Measurements from ENCODE around the gene SLC22A17. TPM values are rescaled to one million over a fixed set of nuclear protein-coding genes. Genes with fewer than 3 reads are reported as not detected.

Gene SLC22A17
- total RNA-seq, 1 experiment from 2014 or later: 32.9 TPM

- H3K4me3 ChIP-seq (ENCODE audit: insufficient read depth, low read depth, low read length): peak within 1 kb of the TSS; percentile 80
- peak; percentile 80 for DNase-seq
- peaks cover 28% of the 10 kb centered on the region for H3K27me3 ChIP-seq (ENCODE audit: control insufficient read depth, insufficient read depth, low read length)
- H3K36me3 ChIP-seq (replicated peaks; ENCODE audit: control insufficient read depth, insufficient read depth, low read length): no peaks in the 10 kb centered on the region
Measured at GRCh38 chr14:23302290-23303225, 50.1 kb downstream of the SLC22A17 start, which contains the start of gene PPP1R3E. TSS of gene PPP1R3E (minus strand) at chr14:23302859. CDS start at chr14:23302576, 283 bp downstream.

GRCh38 chr14:23301969-23302289, 50.8 kb downstream of the SLC22A17 start:
- H3K4me3 ChIP-seq (ENCODE audit: insufficient read depth, low read depth, low read length): peak overlapping the region; percentile 80
- peaks cover 34% of the 10 kb centered on the region for H3K27me3 ChIP-seq (ENCODE audit: control insufficient read depth, insufficient read depth, low read length)
- DNase-seq: no peak
- no peaks in the 10 kb centered on the region for H3K36me3 ChIP-seq (replicated peaks; ENCODE audit: control insufficient read depth, insufficient read depth, low read length)

GRCh38 chr14:23301288-23301968, 51.3 kb downstream of the SLC22A17 start:
- peak; percentile 99 for DNase-seq
- H3K4me3 ChIP-seq (ENCODE audit: insufficient read depth, low read depth, low read length): peak overlapping the region; percentile 80
- H3K36me3 ChIP-seq (replicated peaks; ENCODE audit: control insufficient read depth, insufficient read depth, low read length): no peaks in the 10 kb centered on the region
- peaks cover 39% of the 10 kb centered on the region for H3K27me3 ChIP-seq (ENCODE audit: control insufficient read depth, insufficient read depth, low read length)

GRCh38 chr14:23300687-23301223, 51.9 kb downstream of the SLC22A17 start:
- peak overlapping the region; percentile 80 for H3K4me3 ChIP-seq (ENCODE audit: insufficient read depth, low read depth, low read length)
- DNase-seq: peak; percentile 41
- H3K27me3 ChIP-seq (ENCODE audit: control insufficient read depth, insufficient read depth, low read length): peaks cover 46% of the 10 kb centered on the region
- H3K36me3 ChIP-seq (replicated peaks; ENCODE audit: control insufficient read depth, insufficient read depth, low read length): no peaks in the 10 kb centered on the region

GRCh38 chr14:23299986-23300686, 52.6 kb downstream of the SLC22A17 start:
- H3K4me3 ChIP-seq (ENCODE audit: insufficient read depth, low read depth, low read length): no peak overlapping the region; the same call in 1 of the 2 replicates
- DNase-seq: no peak
- peaks cover 52% of the 10 kb centered on the region for H3K27me3 ChIP-seq (ENCODE audit: control insufficient read depth, insufficient read depth, low read length)
- no peaks in the 10 kb centered on the region for H3K36me3 ChIP-seq (replicated peaks; ENCODE audit: control insufficient read depth, insufficient read depth, low read length)

GRCh38 chr14:23299211-23299957, 53.3 kb downstream of the SLC22A17 start:
- no peak for DNase-seq
- Histone ChIP-seq H3K36me3 (replicated peaks; ENCODE audit: control insufficient read depth, insufficient read depth, low read length) (no peaks in the 10 kb centered on the region), H3K27me3 (ENCODE audit: control insufficient read depth, insufficient read depth, low read length) (peaks cover 54% of the 10 kb centered on the region), H3K4me3 (ENCODE audit: insufficient read depth, low read depth, low read length) (no peak overlapping the region)

GRCh38 chr14:23297611-23298277, 54.9 kb downstream of the SLC22A17 start:
- Histone ChIP-seq H3K27me3 (ENCODE audit: control insufficient read depth, insufficient read depth, low read length) (peaks cover 59% of the 10 kb centered on the region), H3K36me3 (replicated peaks; ENCODE audit: control insufficient read depth, insufficient read depth, low read length) (no peaks in the 10 kb centered on the region), H3K4me3 (ENCODE audit: insufficient read depth, low read depth, low read length) (no peak overlapping the region)
- DNase-seq: no peak

- H3K27me3 ChIP-seq (ENCODE audit: control insufficient read depth, insufficient read depth, low read length): peaks cover 65% of the 10 kb centered on the region
- DNase-seq: no peak
- H3K4me3 ChIP-seq (ENCODE audit: insufficient read depth, low read depth, low read length): no peak overlapping the region
- H3K36me3 ChIP-seq (replicated peaks; ENCODE audit: control insufficient read depth, insufficient read depth, low read length): no peaks in the 10 kb centered on the region
Measured at GRCh38 chr14:23297096-23297495, 55.6 kb downstream of the SLC22A17 start.

Other genes starting within 250 kb of the SLC22A17 start
- 0.42 TPM in 1 of 2 replicates, not detected in the other for gene CIROP, start 247.9 kb downstream of the SLC22A17 start, total RNA-seq (2014; rRNA removed; shearing (Covaris generic))
- 0.44 TPM in 1 of 2 replicates, not detected in the other for gene CEBPE, start 233.6 kb downstream of the SLC22A17 start, total RNA-seq (2014; rRNA removed; shearing (Covaris generic))
- gene SLC7A8, start 169.2 kb downstream of the SLC22A17 start, total RNA-seq (2014; rRNA removed; shearing (Covaris generic)): 66.7 and 79.1 TPM in 2 replicates
- gene RNF212B, start 115.0 kb downstream of the SLC22A17 start, total RNA-seq (2014; rRNA removed; shearing (Covaris generic)): 0.24 TPM in 1 of 2 replicates, not detected in the other
- 5.9 and 7.8 TPM in 2 replicates for gene HOMEZ, start 66.8 kb downstream of the SLC22A17 start, total RNA-seq (2014; rRNA removed; shearing (Covaris generic))
- 1.0 and 2.0 TPM in 2 replicates for gene PPP1R3E, start 50.0 kb downstream of the SLC22A17 start, total RNA-seq (2014; rRNA removed; shearing (Covaris generic))
- 8.8 and 14.2 TPM in 2 replicates for gene BCL2L2, start 46.1 kb downstream of the SLC22A17 start, total RNA-seq (2014; rRNA removed; shearing (Covaris generic))
- gene PABPN1, start 31.4 kb downstream of the SLC22A17 start, total RNA-seq (2014; rRNA removed; shearing (Covaris generic)): 143 and 174 TPM in 2 replicates
- 23.1 and 24.0 TPM in 2 replicates for gene EFS, start 12.3 kb upstream of the SLC22A17 start, total RNA-seq (2014; rRNA removed; shearing (Covaris generic))
- gene IL25, start 19.9 kb upstream of the SLC22A17 start, total RNA-seq (2014; rRNA removed; shearing (Covaris generic)): 0.31 TPM in 1 of 2 replicates, not detected in the other
- 0.14 TPM in 1 of 2 replicates, not detected in the other for gene CMTM5, start 24.2 kb upstream of the SLC22A17 start, total RNA-seq (2014; rRNA removed; shearing (Covaris generic))
- 0.03 TPM in 1 of 2 replicates, not detected in the other for gene MYH6, start 55.4 kb upstream of the SLC22A17 start, total RNA-seq (2014; rRNA removed; shearing (Covaris generic))
- gene MYH7, start 82.8 kb upstream of the SLC22A17 start, total RNA-seq (2014; rRNA removed; shearing (Covaris generic)): not detected in 2 replicates
- gene NGDN, start 116.8 kb upstream of the SLC22A17 start, total RNA-seq (2014; rRNA removed; shearing (Covaris generic)): 58.1 and 62.8 TPM in 2 replicates
- 2.2 and 3.4 TPM in 2 replicates for gene ZFHX2, start 198.9 kb upstream of the SLC22A17 start, total RNA-seq (2014; rRNA removed; shearing (Covaris generic))
- 12.1 and 14.0 TPM in 2 replicates for gene THTPA, start 203.4 kb upstream of the SLC22A17 start, total RNA-seq (2014; rRNA removed; shearing (Covaris generic))
- gene AP1G2, start 214.9 kb upstream of the SLC22A17 start, total RNA-seq (2014; rRNA removed; shearing (Covaris generic)): 83.3 and 94.9 TPM in 2 replicates
- gene JPH4, start 225.9 kb upstream of the SLC22A17 start, total RNA-seq (2014; rRNA removed; shearing (Covaris generic)): 1.4 and 2.0 TPM in 2 replicates